GM12878 (cell line): ENCODE measurements around the gene LARP4. TPM values are rescaled to one million over a fixed set of nuclear protein-coding genes. Genes with fewer than 3 reads are reported as not detected.

Experiments
- BHLHE40 ChIP-seq, 2 experiments: fragments of 450-650 bp in 1 of 2; IDR thresholded peaks; 2 replicates each; pipeline ENCODE4 v1.6.1; 2011 to 2017; ENCODE audit warnings: low read depth in 2 of 2, borderline replicate concordance in 1 of 2, improper control_type of control experiment in 1 of 2, low read length in 1 of 2, mild to moderate bottlenecking in 1 of 2
- CBX3 ChIP-seq: fragments of 200-600 bp; sonication (generic); IDR thresholded peaks from 2 replicates; pipeline ENCODE4 v1.6.1; 2016; ENCODE audit warnings: low read depth, borderline replicate concordance
- GATAD2B ChIP-seq: fragments of 450-650 bp; conservative IDR thresholded peaks from 2 replicates; pipeline ENCODE4 v1.6.1; 2017; ENCODE audit warnings: low read depth, mild to moderate bottlenecking, moderate library complexity
- IRF4 ChIP-seq: IDR thresholded peaks from 2 replicates; pipeline ENCODE4 v1.6.1; 2011; ENCODE audit warnings: low read depth, low read length
- NBN ChIP-seq: fragments of 450-650 bp; IDR thresholded peaks from 2 replicates; pipeline ENCODE4 v1.6.1; 2016
- NFIC ChIP-seq: IDR thresholded peaks from 2 replicates; pipeline ENCODE4 v1.6.1; 2012; ENCODE audit warnings: low read depth, mild to moderate bottlenecking, inconsistent platforms, low read length, moderate library complexity
- NR2C2 ChIP-seq: IDR thresholded peaks from 2 replicates; pipeline ENCODE4 v1.6.1; 2011; ENCODE audit warnings: borderline replicate concordance, low read depth; ENCODE audit not compliant: control insufficient read depth, insufficient read length
- PAX5 ChIP-seq: IDR thresholded peaks from 2 replicates; pipeline ENCODE4 v1.6.1; 2011; ENCODE audit warnings: low read depth, low read length, borderline replicate concordance
- RAD21 ChIP-seq: IDR thresholded peaks from 2 replicates; pipeline ENCODE4 v1.6.1; 2011; ENCODE audit warnings: mild to moderate bottlenecking, low read depth, low read length, moderate library complexity; ENCODE audit not compliant: insufficient read depth
- RELA ChIP-seq: fragments of 450-650 bp; IDR thresholded peaks from 2 replicates; pipeline ENCODE4 v1.8.0; 2014; ENCODE audit warnings: borderline replicate concordance; ENCODE audit not compliant: partially characterized antibody
- SKIL ChIP-seq: fragments of 450-650 bp; IDR thresholded peaks from 2 replicates; pipeline ENCODE4 v1.6.1; 2017; ENCODE audit warnings: mild to moderate bottlenecking, low read depth, inconsistent platforms; ENCODE audit not compliant: poor library complexity, severe bottlenecking
- STAT1 ChIP-seq: fragments of 450-650 bp; conservative IDR thresholded peaks from 2 replicates; pipeline ENCODE4 v1.6.1; 2014; ENCODE audit warnings: antibody characterized with exemption, mild to moderate bottlenecking
- YY1 ChIP-seq: IDR thresholded peaks from 2 replicates; pipeline ENCODE4 v1.6.1; 2011; ENCODE audit warnings: low read depth, mild to moderate bottlenecking, low read length
- ZNF384 ChIP-seq: IDR thresholded peaks from 2 replicates; pipeline ENCODE4 v1.6.1; 2012; ENCODE audit warnings: low read depth, mild to moderate bottlenecking, low read length, improper control_type of control experiment, borderline replicate concordance
- polyA plus RNA-seq, 11 experiments: library from polyadenylated mRNA; depleted of rRNA in 4 of 11; unstranded in 6 of 11; stranded (reverse) in 5 of 11; fragments of >200 nt; fragmentation: Nextera tagmentation in 4 of 11; fragmentation: Illumina TruSeq in 1 of 11; extraction: Ambion mirVana in 4 of 11; extraction: Trizol in 1 of 11; gene quantifications; 1 replicate in 1 of 11; 2 replicates in 10 of 11; pipeline versions ENCODE4 v1.2.1 to v1.2.3, GENCODE V29; 2011 to 2016; ENCODE audit warnings: inconsistent platforms in 2 of 11, missing spikeins in 2 of 11, low read depth in 1 of 11
- total RNA-seq, 4 experiments: library from RNA; depleted of rRNA in 3 of 4; stranded (reverse); fragments of >200 nt in 3 of 4; fragmentation: Illumina TruSeq in 1 of 4; extraction: Trizol in 1 of 4; gene quantifications; 2 replicates each; pipeline versions ENCODE4 v1.2.1 to v1.2.3, GENCODE V29; 2013 to 2021
- TF ChIP-seq, protein P1 (sequence below): fragments of 450-650 bp; IDR thresholded peaks from 2 replicates; pipeline ENCODE4 v1.6.1; 2017; ENCODE audit warnings: antibody characterized with exemption, mild to moderate bottlenecking, moderate library complexity
- TF ChIP-seq, protein P2 (sequence below): IDR thresholded peaks from 2 replicates; pipeline ENCODE4 v1.6.1; 2012; ENCODE audit warnings: mild to moderate bottlenecking, low read depth, low read length
- TF ChIP-seq, protein P3 (sequence below): IDR thresholded peaks from 2 replicates; pipeline ENCODE4 v1.6.1; 2011; ENCODE audit warnings: borderline replicate concordance, low read depth, mild to moderate bottlenecking, moderate library complexity, mixed read lengths, low read length; ENCODE audit not compliant: insufficient read depth; ENCODE audit errors: extremely low read length
- TF ChIP-seq, protein P4 (sequence below): IDR thresholded peaks from 2 replicates; pipeline ENCODE4 v1.6.1; 2012; ENCODE audit warnings: low read depth, low read length, improper control_type of control experiment

Gene LARP4
- total and polyA plus RNA-seq, 10 of the 15 experiments (the other 5 are each of a cell fraction or from before 2014, with no cell fraction given) = 24.1 to 72.6 (median 35.6) TPM

DNA sequence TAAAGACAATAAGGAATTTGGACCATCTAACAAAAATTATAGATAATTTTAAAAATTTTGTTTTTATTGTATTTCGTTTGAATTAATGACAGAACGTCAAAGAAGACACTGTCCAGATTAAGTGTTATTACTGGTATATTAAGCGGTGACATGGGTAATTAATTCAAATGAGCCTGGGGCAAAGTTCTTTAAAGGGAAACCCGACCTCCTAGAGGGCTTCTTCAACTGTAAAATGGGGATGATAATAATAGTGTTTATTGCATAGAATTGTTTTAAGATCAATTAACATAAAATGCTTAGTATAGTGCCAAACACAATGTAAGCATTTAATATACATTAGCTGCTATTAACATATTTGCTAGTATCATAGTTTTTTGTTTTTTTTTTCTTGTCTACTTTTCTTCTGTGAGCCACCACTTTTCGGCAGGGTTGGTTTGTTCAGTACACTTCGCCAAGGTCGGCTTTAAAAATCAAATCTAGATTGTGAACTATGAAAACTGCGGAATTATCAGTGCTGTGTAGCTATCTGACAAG, 514 bp upstream of the LARP4 start (continued):
- TF ChIP-seq, protein P1, sequence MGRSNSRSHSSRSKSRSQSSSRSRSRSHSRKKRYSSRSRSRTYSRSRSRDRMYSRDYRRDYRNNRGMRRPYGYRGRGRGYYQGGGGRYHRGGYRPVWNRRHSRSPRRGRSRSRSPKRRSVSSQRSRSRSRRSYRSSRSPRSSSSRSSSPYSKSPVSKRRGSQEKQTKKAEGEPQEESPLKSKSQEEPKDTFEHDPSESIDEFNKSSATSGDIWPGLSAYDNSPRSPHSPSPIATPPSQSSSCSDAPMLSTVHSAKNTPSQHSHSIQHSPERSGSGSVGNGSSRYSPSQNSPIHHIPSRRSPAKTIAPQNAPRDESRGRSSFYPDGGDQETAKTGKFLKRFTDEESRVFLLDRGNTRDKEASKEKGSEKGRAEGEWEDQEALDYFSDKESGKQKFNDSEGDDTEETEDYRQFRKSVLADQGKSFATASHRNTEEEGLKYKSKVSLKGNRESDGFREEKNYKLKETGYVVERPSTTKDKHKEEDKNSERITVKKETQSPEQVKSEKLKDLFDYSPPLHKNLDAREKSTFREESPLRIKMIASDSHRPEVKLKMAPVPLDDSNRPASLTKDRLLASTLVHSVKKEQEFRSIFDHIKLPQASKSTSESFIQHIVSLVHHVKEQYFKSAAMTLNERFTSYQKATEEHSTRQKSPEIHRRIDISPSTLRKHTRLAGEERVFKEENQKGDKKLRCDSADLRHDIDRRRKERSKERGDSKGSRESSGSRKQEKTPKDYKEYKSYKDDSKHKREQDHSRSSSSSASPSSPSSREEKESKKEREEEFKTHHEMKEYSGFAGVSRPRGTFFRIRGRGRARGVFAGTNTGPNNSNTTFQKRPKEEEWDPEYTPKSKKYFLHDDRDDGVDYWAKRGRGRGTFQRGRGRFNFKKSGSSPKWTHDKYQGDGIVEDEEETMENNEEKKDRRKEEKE = peak; percentile 89; the same call in 1 of the 2 replicates
- no peak for TF ChIP-seq PAX5
- TF ChIP-seq YY1 = no peak
- no peak for TF ChIP-seq NR2C2
- no peak for TF ChIP-seq IRF4
- peak; percentile 89 to 90; a peak in 1 of 4 replicates for TF ChIP-seq BHLHE40 (IDR thresholded peaks at IDR 0.05; ENCODE audit: borderline replicate concordance in 1 of 2, low read depth in 2 of 2, low read length in 1 of 2)
- TF ChIP-seq RELA = no peak
- TF ChIP-seq CBX3 = no peak
- TF ChIP-seq, protein P2, sequence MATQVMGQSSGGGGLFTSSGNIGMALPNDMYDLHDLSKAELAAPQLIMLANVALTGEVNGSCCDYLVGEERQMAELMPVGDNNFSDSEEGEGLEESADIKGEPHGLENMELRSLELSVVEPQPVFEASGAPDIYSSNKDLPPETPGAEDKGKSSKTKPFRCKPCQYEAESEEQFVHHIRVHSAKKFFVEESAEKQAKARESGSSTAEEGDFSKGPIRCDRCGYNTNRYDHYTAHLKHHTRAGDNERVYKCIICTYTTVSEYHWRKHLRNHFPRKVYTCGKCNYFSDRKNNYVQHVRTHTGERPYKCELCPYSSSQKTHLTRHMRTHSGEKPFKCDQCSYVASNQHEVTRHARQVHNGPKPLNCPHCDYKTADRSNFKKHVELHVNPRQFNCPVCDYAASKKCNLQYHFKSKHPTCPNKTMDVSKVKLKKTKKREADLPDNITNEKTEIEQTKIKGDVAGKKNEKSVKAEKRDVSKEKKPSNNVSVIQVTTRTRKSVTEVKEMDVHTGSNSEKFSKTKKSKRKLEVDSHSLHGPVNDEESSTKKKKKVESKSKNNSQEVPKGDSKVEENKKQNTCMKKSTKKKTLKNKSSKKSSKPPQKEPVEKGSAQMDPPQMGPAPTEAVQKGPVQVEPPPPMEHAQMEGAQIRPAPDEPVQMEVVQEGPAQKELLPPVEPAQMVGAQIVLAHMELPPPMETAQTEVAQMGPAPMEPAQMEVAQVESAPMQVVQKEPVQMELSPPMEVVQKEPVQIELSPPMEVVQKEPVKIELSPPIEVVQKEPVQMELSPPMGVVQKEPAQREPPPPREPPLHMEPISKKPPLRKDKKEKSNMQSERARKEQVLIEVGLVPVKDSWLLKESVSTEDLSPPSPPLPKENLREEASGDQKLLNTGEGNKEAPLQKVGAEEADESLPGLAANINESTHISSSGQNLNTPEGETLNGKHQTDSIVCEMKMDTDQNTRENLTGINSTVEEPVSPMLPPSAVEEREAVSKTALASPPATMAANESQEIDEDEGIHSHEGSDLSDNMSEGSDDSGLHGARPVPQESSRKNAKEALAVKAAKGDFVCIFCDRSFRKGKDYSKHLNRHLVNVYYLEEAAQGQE = no peak
- peak; percentile 88 for TF ChIP-seq SKIL
- TF ChIP-seq, protein P3, sequence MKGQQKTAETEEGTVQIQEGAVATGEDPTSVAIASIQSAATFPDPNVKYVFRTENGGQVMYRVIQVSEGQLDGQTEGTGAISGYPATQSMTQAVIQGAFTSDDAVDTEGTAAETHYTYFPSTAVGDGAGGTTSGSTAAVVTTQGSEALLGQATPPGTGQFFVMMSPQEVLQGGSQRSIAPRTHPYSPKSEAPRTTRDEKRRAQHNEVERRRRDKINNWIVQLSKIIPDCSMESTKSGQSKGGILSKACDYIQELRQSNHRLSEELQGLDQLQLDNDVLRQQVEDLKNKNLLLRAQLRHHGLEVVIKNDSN = no peak
- no peak for TF ChIP-seq RAD21
- peak; percentile 29; the same call in 1 of the 2 replicates for TF ChIP-seq NFIC
- peak; percentile 14; the same call in 1 of the 2 replicates for TF ChIP-seq STAT1
- no peak for TF ChIP-seq NBN
- TF ChIP-seq, protein P4, sequence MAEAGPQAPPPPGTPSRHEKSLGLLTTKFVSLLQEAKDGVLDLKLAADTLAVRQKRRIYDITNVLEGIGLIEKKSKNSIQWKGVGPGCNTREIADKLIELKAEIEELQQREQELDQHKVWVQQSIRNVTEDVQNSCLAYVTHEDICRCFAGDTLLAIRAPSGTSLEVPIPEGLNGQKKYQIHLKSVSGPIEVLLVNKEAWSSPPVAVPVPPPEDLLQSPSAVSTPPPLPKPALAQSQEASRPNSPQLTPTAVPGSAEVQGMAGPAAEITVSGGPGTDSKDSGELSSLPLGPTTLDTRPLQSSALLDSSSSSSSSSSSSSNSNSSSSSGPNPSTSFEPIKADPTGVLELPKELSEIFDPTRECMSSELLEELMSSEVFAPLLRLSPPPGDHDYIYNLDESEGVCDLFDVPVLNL = no peak
- TF ChIP-seq ZNF384 = peak; percentile 70; the same call in 1 of the 2 replicates
- TF ChIP-seq GATAD2B = no peak
